T-cell (primary cell): ENCODE results near the gene IL9R. TPM values are rescaled to one million over a fixed set of nuclear protein-coding genes. Genes with fewer than 3 reads are reported as not detected.

ENCODE experiments used
- ATAC-seq, 4 experiments: fragments of 200-7000 bp in 3 of 4; fragments of 150-1000 bp in 1 of 4; cut with Tn5 transposase; replicated peaks in 1 of 4; 1 replicate in 3 of 4; 2 replicates in 1 of 4; pipeline ENCODE4 v1.10.0; 2021; ENCODE audit warnings: moderate library complexity in 3 of 4, mild to moderate bottlenecking in 2 of 4, moderate number of reproducible peaks in 1 of 4
- CTCF ChIA-PET, 2 donors: fragments of 300-600 bp; sonication (Branson Sonifier 250); formaldehyde crosslinking; loops; one replicate each; lab custom pipeline; 2022; ENCODE audit warnings: antibody characterized with exemption in 2 of 2; lab: Charles Lee
- POLR2A ChIA-PET, 2 donors: fragments of 300-600 bp; sonication (Branson Sonifier 250); formaldehyde crosslinking; loops; one replicate each; lab custom pipeline; 2022; ENCODE audit warnings: antibody characterized with exemption in 2 of 2; lab: Charles Lee
- DNase-seq, 35 experiments: peaks; one replicate each; pipeline versions ENCODE4 v3.0.0 to v3.0.0-alpha.2; 2013 to 2023
- H3K27ac ChIP-seq: one replicate; pipeline ENCODE4 v1.5.1; 2013; ENCODE audit warnings: low read length
- H3K27me3 ChIP-seq, 2 experiments: replicated peaks in 1 of 2; 1 replicate in 1 of 2; 2 replicates in 1 of 2; pipeline versions ENCODE4 v1.6.1 to v1.7.0; 2013; ENCODE audit warnings: low read length in 1 of 2, mixed read lengths in 1 of 2; ENCODE audit not compliant: control insufficient read depth in 2 of 2, insufficient read depth in 2 of 2; ENCODE audit errors: extremely low read depth in 1 of 2
- H3K36me3 ChIP-seq, 2 donors: 1 replicate in 1 of 2; 2 replicates in 1 of 2; pipeline versions ENCODE4 v1.6.1 to v1.7.0; 2013; ENCODE audit warnings: low read length in 1 of 2; ENCODE audit not compliant: control insufficient read depth in 2 of 2, insufficient read depth in 1 of 2; ENCODE audit errors: extremely low read depth in 1 of 2
- H3K4me1 ChIP-seq, 2 experiments: 1 replicate in 1 of 2; 2 replicates in 1 of 2; pipeline versions ENCODE4 v1.6.1 to v1.7.0; 2013; ENCODE audit warnings: low read length in 2 of 2, mixed read lengths in 1 of 2; ENCODE audit not compliant: insufficient read depth in 2 of 2, control insufficient read depth in 1 of 2; ENCODE audit errors: extremely low read depth in 1 of 2
- H3K4me3 ChIP-seq, 2 donors: 1 replicate in 1 of 2; 2 replicates in 1 of 2; pipeline versions ENCODE4 v1.5.1 to v1.7.0; 2013; ENCODE audit warnings: mild to moderate bottlenecking in 2 of 2, low read length in 1 of 2, moderate library complexity in 1 of 2; ENCODE audit not compliant: control insufficient read depth in 1 of 2; ENCODE audit errors: extremely low read depth in 1 of 2
- H3K9me3 ChIP-seq: 2 replicates; pipeline ENCODE4 v1.7.0; 2013
- H3K27ac Mint-ChIP-seq, 2 donors: one replicate each; pipeline ENCODE4 v1.8.0; 2020 to 2021; ENCODE audit warnings: mild to moderate bottlenecking in 2 of 2, mixed read lengths in 2 of 2
- H3K27me3 Mint-ChIP-seq, 2 donors: one replicate each; pipeline ENCODE4 v1.8.0; 2021 to 2022; ENCODE audit warnings: mixed read lengths in 2 of 2
- H3K36me3 Mint-ChIP-seq: one replicate; pipeline ENCODE4 v1.8.0; 2021; ENCODE audit warnings: mixed read lengths
- H3K4me1 Mint-ChIP-seq, 3 donors: one replicate each; pipeline ENCODE4 v1.8.0; 2020 to 2022; ENCODE audit warnings: mixed read lengths in 3 of 3, mild to moderate bottlenecking in 1 of 3
- H3K4me3 Mint-ChIP-seq, 3 donors: one replicate each; pipeline ENCODE4 v1.8.0; 2020 to 2022; ENCODE audit warnings: mild to moderate bottlenecking in 3 of 3, mixed read lengths in 3 of 3, moderate library complexity in 3 of 3
- H3K9me3 Mint-ChIP-seq, 3 donors: one replicate each; pipeline ENCODE4 v1.8.0; 2020 to 2022; ENCODE audit warnings: mixed read lengths in 3 of 3
- WGBS: methylation state at CpG from one replicate; pipeline ENCODE4 v1.1.5; 2013; ENCODE audit warnings: missing lambda C conversion rate; ENCODE audit not compliant: insufficient coverage; 5-methylcytosine and 5-hydroxymethylcytosine counted together
- total RNA-seq, 35 experiments: library from RNA in 6 of 35; stranded (reverse) in 6 of 35; fragments of 120-200 nt in 1 of 35; gene quantifications; one replicate each; pipeline versions ENCODE4 v1.2.1 to v1.2.4 and lab custom pipeline; 2013 to 2026

Gene IL9R
- total RNA-seq, 5 donors from 2014 or later (not counting 1 experiment from before 2014, with no cell fraction given) = 2.0 to 39.8 (median 15.9) TPM

DNA sequence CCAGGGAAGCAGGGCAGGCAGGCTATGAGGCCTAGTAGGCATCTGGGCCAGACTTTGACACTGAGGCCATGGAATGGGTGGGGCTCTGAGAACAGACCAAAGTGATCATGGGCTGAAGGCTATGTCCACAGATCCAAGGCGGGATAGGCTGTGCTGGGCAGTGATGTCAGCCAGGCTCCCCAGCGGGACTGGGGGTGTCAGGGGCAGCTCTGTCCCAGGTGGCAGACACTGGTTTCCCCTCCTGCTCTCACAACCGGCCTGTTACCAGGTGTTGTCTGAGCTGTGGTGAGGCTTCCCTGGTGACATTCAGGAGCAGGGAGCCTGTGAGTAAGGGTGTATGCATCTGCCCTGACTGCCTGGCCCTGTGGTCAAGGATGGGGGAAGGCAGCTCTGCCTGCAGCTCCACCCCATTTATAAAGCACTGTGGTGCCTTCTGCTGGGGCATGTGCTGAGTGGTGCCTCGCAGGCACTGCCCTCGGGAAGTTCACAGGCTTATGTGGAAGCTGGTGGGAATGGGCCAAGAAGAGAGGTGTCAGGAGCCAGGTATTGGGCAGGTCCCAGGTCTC, 2.9 kb downstream of the IL9R start:
- Mint-ChIP-seq H3K36me3 (no peaks in the 10 kb centered on the region), H3K4me3 (peak overlapping the region in 1 of 3 donors; percentile 56), H3K27me3 (no peaks in the 10 kb centered on the region), H3K4me1 (peaks cover 16 to 62% (median 19%) of the 10 kb centered on the region in 3 donors), H3K9me3 (no peaks in the 10 kb centered on the region), H3K27ac (no peak overlapping the region)
- H3K4me3 ChIP-seq = no peak overlapping the region
- 85% methylated on average over 4 of the region's 5 CpGs for WGBS
- ATAC-seq (no peak), DNase-seq (no peak)
- H3K9me3 ChIP-seq = no peaks in the 10 kb centered on the region
- no peaks in the 10 kb centered on the region for H3K27me3 ChIP-seq
- peaks cover 0 to 28% of the 10 kb centered on the region in 2 experiments for H3K4me1 ChIP-seq
- no peaks in the 10 kb centered on the region for H3K36me3 ChIP-seq
- ChIA-PET CTCF (no interaction called here), POLR2A (no interaction called here)
- H3K27ac ChIP-seq = no peak overlapping the region

DNA sequence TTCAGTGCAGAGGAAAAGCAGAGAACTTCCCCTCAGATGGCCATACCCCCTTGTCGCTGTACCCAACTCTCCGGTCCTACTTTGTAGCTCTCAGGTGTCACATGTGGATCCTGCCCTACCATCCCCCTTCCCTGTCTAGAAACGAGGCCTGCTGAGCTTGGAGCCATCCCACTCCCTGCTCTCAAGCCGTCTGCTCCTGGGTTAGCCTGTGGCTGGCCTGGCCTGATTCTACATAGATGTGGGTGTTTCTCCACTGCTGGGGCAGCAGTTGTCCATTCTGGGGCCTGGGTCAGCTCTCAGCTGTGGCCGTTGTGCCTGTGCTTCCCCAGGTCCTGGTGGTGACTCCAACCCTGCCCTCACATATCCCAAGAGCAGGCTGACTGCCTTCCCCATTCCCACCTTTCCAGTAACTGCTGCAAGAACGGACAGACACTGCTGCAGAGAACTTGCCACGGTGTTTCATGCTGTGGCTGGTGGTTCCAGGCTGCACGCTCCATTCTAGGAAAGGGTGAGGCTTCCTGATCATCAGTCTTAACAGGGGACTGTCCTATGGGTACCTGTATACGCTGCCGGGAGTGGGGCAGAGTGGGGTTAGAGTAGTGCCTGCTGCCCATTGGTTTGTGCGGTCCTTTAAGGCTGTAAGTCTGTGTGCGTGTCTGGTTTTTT, 3.6 kb downstream of the IL9R start:
- H3K27ac ChIP-seq = no peak overlapping the region

DNA sequence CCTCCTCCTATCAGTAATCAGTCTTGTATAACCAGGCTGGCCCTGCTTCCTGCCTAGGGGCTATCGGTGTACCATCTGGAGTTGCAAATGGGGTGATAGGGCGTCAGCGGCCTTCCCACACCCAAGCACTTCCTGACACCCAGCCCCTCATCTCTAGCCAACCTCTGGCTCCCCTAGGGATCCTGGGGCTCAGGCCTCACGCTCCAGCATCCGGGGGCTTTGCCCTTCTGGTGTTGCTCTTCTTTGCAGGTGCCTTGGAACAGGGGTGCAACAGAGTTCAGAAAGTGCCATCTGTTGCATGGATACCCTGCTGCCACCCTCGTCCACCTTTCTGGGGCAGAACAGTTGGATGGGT, 4.1 kb downstream of the IL9R start:
- Mint-ChIP-seq H3K9me3 (no peaks in the 10 kb centered on the region), H3K27ac (peak overlapping the region in 1 of 2 donors; percentile 79), H3K27me3 (no peaks in the 10 kb centered on the region), H3K36me3 (no peaks in the 10 kb centered on the region), H3K4me1 (peaks cover 16 to 53% (median 18%) of the 10 kb centered on the region in 3 donors), H3K4me3 (peak overlapping the region in 2 of 3 donors; percentile 37)
- ChIA-PET CTCF (no interaction called here), POLR2A (no interaction called here)
- no peak overlapping the region for H3K4me3 ChIP-seq
- no peaks in the 10 kb centered on the region for H3K9me3 ChIP-seq
- H3K4me1 ChIP-seq = peaks cover 0 to 28% of the 10 kb centered on the region in 2 experiments
- WGBS = 63% methylated on average over 4 of the region's 6 CpGs
- ATAC-seq (peak in 3 of 4 experiments; percentile 21 to 32 (median 31)), DNase-seq (peak in 1 of 35 experiments; percentile 19)
- H3K27me3 ChIP-seq = no peaks in the 10 kb centered on the region
- H3K36me3 ChIP-seq = no peaks in the 10 kb centered on the region
- H3K27ac ChIP-seq = no peak overlapping the region

More for the DNA sequence above, 3.6 kb downstream of the IL9R start:
- Mint-ChIP-seq H3K36me3 (no peaks in the 10 kb centered on the region), H3K4me1 (peaks cover 16 to 57% (median 19%) of the 10 kb centered on the region in 3 donors), H3K9me3 (no peaks in the 10 kb centered on the region), H3K4me3 (peak overlapping the region in 2 of 3 donors; percentile 37), H3K27me3 (no peaks in the 10 kb centered on the region), H3K27ac (peak overlapping the region; percentile 1 to 79)
- H3K36me3 ChIP-seq = no peaks in the 10 kb centered on the region
- 60% methylated on average over 6 of the region's 12 CpGs for WGBS
- no peak for DNase-seq
- peaks cover 0 to 28% of the 10 kb centered on the region in 2 experiments for H3K4me1 ChIP-seq
- ChIA-PET CTCF (no interaction called here), POLR2A (no interaction called here)
- no peak overlapping the region for H3K4me3 ChIP-seq
- H3K9me3 ChIP-seq = no peaks in the 10 kb centered on the region
- no peaks in the 10 kb centered on the region for H3K27me3 ChIP-seq
- no peak for ATAC-seq

DNA sequence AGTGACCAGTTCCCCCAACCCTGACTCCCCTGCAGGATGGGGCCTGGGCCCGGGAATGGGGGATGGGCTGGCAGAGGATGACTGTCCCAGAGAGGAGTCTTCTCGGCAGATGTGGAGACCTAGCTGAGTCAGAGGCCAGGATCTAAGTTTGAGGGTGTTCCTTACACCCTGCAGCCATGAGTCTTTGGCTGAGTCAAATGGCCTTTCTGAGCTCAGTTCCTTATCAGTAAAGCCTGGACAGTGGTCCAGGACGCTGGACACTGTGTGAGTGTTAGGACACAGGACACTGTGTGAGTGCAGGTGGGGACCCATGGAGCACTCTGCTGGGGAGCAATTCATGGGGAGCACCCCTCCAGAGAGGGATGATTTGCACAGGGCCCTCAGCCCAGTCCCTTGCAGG, 5.0 kb downstream of the IL9R start:
- Histone ChIP-seq H3K4me1 (peaks cover 0 to 21% of the 10 kb centered on the region in 2 experiments), H3K9me3 (no peaks in the 10 kb centered on the region), H3K36me3 (no peaks in the 10 kb centered on the region), H3K27me3 (no peaks in the 10 kb centered on the region), H3K27ac (no peak overlapping the region), H3K4me3 (no peak overlapping the region)
- H3K36me3 Mint-ChIP-seq = no peaks in the 10 kb centered on the region
- ChIA-PET CTCF (no interaction called here), POLR2A (no interaction called here)
- no peak overlapping the region for H3K4me3 Mint-ChIP-seq
- ATAC-seq (no peak), DNase-seq (no peak)
- WGBS = 87% methylated on average over 3 of the region's 3 CpGs
- H3K27me3 Mint-ChIP-seq = no peaks in the 10 kb centered on the region
- peak overlapping the region in 1 of 2 donors; percentile 23 for H3K27ac Mint-ChIP-seq
- H3K9me3 Mint-ChIP-seq = no peaks in the 10 kb centered on the region
- H3K4me1 Mint-ChIP-seq = peaks cover 13 to 47% (median 14%) of the 10 kb centered on the region in 3 donors

DNA sequence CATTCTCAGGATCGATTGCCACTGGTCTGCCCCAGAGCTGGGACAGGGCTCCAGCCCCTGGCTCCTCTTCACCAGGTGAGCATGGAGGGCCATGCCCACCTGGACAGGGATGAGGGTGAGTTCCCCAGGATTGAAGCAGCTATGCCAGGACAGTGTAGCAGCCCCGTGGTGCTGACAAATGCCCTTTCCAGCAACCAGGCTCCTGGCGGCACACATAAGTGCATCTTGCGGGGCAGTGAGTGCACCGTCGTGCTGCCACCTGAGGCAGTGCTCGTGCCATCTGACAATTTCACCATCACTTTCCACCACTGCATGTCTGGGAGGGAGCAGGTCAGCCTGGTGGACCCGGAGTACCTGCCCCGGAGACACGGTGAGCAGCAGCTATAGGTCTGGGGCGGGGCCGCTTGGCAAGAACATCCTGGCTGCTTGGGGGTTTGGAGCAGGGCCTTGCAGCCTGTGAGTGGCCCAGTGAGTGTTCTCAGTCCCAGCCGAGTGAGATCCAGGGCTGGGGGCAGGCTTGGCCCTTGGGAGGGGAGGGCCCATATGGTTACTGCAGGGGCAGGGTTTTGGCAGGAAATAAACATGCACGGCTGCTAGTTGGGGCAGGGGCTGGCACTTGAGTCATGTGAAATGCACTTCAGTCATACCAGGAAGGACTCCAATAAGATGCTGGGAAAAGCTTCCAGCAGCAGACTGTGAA, 6.1 kb downstream of the IL9R start:
- ChIA-PET POLR2A (no interaction called here), CTCF (no interaction called here)
- H3K27me3 Mint-ChIP-seq = no peaks in the 10 kb centered on the region
- no peaks in the 10 kb centered on the region for H3K36me3 Mint-ChIP-seq
- no peak overlapping the region for H3K4me3 Mint-ChIP-seq
- Histone ChIP-seq H3K4me3 (no peak overlapping the region), H3K36me3 (no peaks in the 10 kb centered on the region), H3K27ac (no peak overlapping the region), H3K4me1 (peaks cover 0 to 12% of the 10 kb centered on the region in 2 experiments), H3K9me3 (no peaks in the 10 kb centered on the region), H3K27me3 (no peaks in the 10 kb centered on the region)
- peaks cover 7 to 40% (median 7%) of the 10 kb centered on the region in 3 donors for H3K4me1 Mint-ChIP-seq
- 77% methylated on average over 13 of the region's 14 CpGs for WGBS
- H3K9me3 Mint-ChIP-seq = no peaks in the 10 kb centered on the region
- peak overlapping the region in 1 of 2 donors; percentile 71 for H3K27ac Mint-ChIP-seq
- no peak for DNase-seq
- no peak for ATAC-seq

DNA sequence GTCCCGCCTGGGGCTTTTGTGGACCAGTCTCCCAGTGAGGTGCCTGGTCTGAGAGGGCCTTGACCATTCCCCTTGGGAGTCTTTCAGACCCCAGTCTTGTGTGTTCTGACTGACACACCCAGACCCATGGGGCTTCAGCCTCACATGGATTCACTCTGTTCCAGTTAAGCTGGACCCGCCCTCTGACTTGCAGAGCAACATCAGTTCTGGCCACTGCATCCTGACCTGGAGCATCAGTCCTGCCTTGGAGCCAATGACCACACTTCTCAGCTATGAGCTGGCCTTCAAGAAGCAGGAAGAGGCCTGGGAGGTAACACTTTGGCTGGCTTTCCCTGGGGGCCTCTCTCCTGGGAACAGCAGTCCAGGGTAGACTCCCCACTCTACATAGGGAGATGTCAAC, 6.8 kb downstream of the IL9R start:
- no peak overlapping the region for H3K4me3 Mint-ChIP-seq
- peaks cover 7 to 36% (median 7%) of the 10 kb centered on the region in 3 donors for H3K4me1 Mint-ChIP-seq
- Histone ChIP-seq H3K4me3 (no peak overlapping the region), H3K36me3 (no peaks in the 10 kb centered on the region), H3K9me3 (no peaks in the 10 kb centered on the region), H3K27me3 (no peaks in the 10 kb centered on the region), H3K4me1 (peaks cover 0 to 12% of the 10 kb centered on the region in 2 experiments), H3K27ac (no peak overlapping the region)
- DNase-seq = no peak
- no peaks in the 10 kb centered on the region for H3K36me3 Mint-ChIP-seq
- no peaks in the 10 kb centered on the region for H3K27me3 Mint-ChIP-seq
- CTCF ChIA-PET = no interaction called here
- no peak overlapping the region for H3K27ac Mint-ChIP-seq
- H3K9me3 Mint-ChIP-seq = no peaks in the 10 kb centered on the region
- POLR2A ChIA-PET = no interaction called here
- 94% methylated on average over 2 of the region's 2 CpGs for WGBS
- no peak for ATAC-seq
